ENCODE results near the gene SLC7A14.

SLC7A14 gene

GRCh38 chr3:170562080-170562479 is 23.8 kb downstream of the SLC7A14 start:
- no peak for DNase-seq (ENCODE audit: low read depth)
- no peak overlapping the region for H3K4me3 ChIP-seq (ENCODE audit: low read depth, low read length)
- TF ChIP-seq CTCF (IDR thresholded peaks at IDR 0.05; ENCODE audit: low read depth, low read length) (no peak), POLR2A (IDR thresholded peaks at IDR 0.05; ENCODE audit: extremely low read depth, insufficient read length) (no peak), MYC (IDR thresholded peaks at IDR 0.05; ENCODE audit: low read depth, low read length) (no peak), MAX (IDR thresholded peaks at IDR 0.05; ENCODE audit: low read depth, low read length) (no peak)

- no peak overlapping the region for H3K4me3 ChIP-seq (ENCODE audit: low read depth, low read length)
- TF ChIP-seq POLR2A (IDR thresholded peaks at IDR 0.05; ENCODE audit: extremely low read depth, insufficient read length): no peak
- peak; percentile 43; the same call in 1 of the 2 replicates for TF ChIP-seq MAX (IDR thresholded peaks at IDR 0.05; ENCODE audit: low read depth, low read length)
- DNase-seq (ENCODE audit: low read depth): peak; percentile 7
Measured at GRCh38 chr3:170560717-170561382, 25.0 kb downstream of the SLC7A14 start.

- DNase-seq (ENCODE audit: low read depth): no peak
- TF ChIP-seq MYC (IDR thresholded peaks at IDR 0.05; ENCODE audit: low read depth, low read length) (no peak), POLR2A (IDR thresholded peaks at IDR 0.05; ENCODE audit: extremely low read depth, insufficient read length) (no peak), CTCF (IDR thresholded peaks at IDR 0.05; ENCODE audit: low read depth, low read length) (no peak)
- no peak overlapping the region for H3K4me3 ChIP-seq (ENCODE audit: low read depth, low read length)
Measured at GRCh38 chr3:170560296-170560695, 25.6 kb downstream of the SLC7A14 start.

GRCh38 chr3:170558427-170558826 is 27.4 kb downstream of the SLC7A14 start:
- TF ChIP-seq CTCF (IDR thresholded peaks at IDR 0.05; ENCODE audit: low read depth, low read length) (no peak), POLR2A (IDR thresholded peaks at IDR 0.05; ENCODE audit: extremely low read depth, insufficient read length) (no peak), MAX (IDR thresholded peaks at IDR 0.05; ENCODE audit: low read depth, low read length) (no peak), MYC (IDR thresholded peaks at IDR 0.05; ENCODE audit: low read depth, low read length) (no peak)
- no peak for DNase-seq (ENCODE audit: low read depth)
- no peak overlapping the region for H3K4me3 ChIP-seq (ENCODE audit: low read depth, low read length)

GRCh38 chr3:170555329-170555728 is 30.5 kb downstream of the SLC7A14 start:
- TF ChIP-seq MAX (IDR thresholded peaks at IDR 0.05; ENCODE audit: low read depth, low read length) (no peak), CTCF (IDR thresholded peaks at IDR 0.05; ENCODE audit: low read depth, low read length) (no peak), MYC (IDR thresholded peaks at IDR 0.05; ENCODE audit: low read depth, low read length) (no peak), POLR2A (IDR thresholded peaks at IDR 0.05; ENCODE audit: extremely low read depth, insufficient read length) (no peak)
- no peak for DNase-seq (ENCODE audit: low read depth)
- no peak overlapping the region for H3K4me3 ChIP-seq (ENCODE audit: low read depth, low read length)

GRCh38 chr3:170553788-170554757 is 31.8 kb downstream of the SLC7A14 start:
- H3K4me3 ChIP-seq (ENCODE audit: low read depth, low read length): no peak overlapping the region
- no peak for TF ChIP-seq MAX (IDR thresholded peaks at IDR 0.05; ENCODE audit: low read depth, low read length)
- no peak for DNase-seq (ENCODE audit: low read depth)

Data from NB4 (cell line).